Measurements from ENCODE around the gene MAGT1.

DNA sequence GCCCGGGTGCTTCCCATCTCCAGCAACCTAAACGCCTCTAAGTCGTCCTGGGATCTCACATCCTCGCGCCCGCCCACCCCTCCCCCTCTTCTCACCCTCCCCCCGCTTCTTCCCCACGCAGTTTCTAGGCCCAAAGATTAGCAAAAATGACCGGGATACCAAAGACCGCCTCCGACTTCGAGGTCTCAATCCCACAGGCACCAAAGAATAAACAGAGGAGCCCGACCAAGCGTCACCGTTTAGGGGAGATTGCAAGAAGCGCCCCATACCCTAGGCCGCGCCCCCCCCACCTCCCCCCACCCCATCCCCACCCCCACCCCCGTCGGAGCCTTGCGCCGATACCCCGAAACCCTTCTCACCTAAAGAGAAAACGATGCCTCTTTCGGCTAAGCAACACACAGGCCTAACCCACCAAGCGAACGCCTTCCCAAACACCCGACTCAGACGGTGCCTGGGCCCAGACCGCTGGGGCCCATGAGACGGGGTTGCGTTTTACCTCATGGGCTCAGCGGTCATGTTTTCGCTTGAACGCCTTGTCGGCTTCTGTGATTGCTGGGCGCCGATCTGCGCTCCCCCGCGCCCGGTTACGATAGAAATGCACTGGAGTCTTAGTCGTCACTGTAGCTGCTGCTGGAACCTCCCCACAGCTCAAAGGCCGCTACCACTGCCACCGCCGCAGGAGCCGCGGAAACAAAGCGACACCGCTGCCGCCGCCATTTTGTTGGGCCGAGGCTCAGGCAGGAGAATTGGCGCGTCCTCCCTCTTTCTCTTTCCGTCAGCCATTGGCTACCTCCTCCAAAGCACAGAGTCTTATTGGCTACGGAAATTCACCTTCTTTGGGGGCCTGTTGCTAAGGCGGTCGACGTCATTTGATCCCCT lies 109.5 kb downstream of the MAGT1 start, which contains the start of gene ATRX:
- no peak for TF ChIP-seq SP1 (IDR thresholded peaks at IDR 0.05)
- TF ChIP-seq FOXM1 (IDR thresholded peaks at IDR 0.05; ENCODE audit: borderline replicate concordance) = no peak
- no peak for TF ChIP-seq FOXK2 (IDR thresholded peaks at IDR 0.05)
- TF ChIP-seq, protein P1, sequence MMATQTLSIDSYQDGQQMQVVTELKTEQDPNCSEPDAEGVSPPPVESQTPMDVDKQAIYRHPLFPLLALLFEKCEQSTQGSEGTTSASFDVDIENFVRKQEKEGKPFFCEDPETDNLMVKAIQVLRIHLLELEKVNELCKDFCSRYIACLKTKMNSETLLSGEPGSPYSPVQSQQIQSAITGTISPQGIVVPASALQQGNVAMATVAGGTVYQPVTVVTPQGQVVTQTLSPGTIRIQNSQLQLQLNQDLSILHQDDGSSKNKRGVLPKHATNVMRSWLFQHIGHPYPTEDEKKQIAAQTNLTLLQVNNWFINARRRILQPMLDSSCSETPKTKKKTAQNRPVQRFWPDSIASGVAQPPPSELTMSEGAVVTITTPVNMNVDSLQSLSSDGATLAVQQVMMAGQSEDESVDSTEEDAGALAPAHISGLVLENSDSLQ (IDR thresholded peaks at IDR 0.05) = no peak
- no peak for TF ChIP-seq CTBP1 (IDR thresholded peaks at IDR 0.05; ENCODE audit: borderline replicate concordance)
- TF ChIP-seq TARDBP (IDR thresholded peaks at IDR 0.05) = no peak
- no peak for TF ChIP-seq SUZ12 (IDR thresholded peaks at IDR 0.05)
- no peak for TF ChIP-seq ELF4 (IDR thresholded peaks at IDR 0.05)
- TF ChIP-seq FOXA1 (IDR thresholded peaks at IDR 0.05) = no peak
- TF ChIP-seq BHLHE40 (IDR thresholded peaks at IDR 0.05; ENCODE audit: borderline replicate concordance) = no peak
